ENCODE measurements around the gene ILDR2.

Gene ILDR2

DNA sequence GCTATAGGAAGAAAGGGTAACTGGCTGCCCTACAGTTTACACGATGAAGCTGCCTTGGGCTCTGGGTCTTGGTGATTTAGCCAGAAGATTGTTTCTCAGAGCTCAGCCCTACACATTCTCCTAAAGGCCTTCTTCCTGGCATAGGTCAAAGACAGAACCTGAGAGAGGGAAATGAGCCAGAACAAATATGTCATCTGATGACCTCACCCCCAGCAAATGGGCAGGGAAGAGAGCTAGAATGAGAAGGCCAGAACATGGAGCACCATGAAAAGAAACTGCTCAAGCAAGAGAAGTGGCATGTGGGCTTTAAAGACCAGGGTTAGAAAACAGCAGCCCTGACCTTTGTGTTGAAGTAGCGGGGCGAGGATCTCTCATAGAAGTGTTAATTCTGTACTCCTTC lies 5.5 kb upstream of the ILDR2 start:
- peaks cover 9% of the 10 kb centered on the region; the same call in 1 of the 2 replicates for H3K4me1 ChIP-seq (ENCODE audit: low read length)
- peaks cover 7% of the 10 kb centered on the region for H3F3A ChIP-seq (ENCODE audit: insufficient read depth, low read length)
- H3K4me2 ChIP-seq (ENCODE audit: low read depth, low read length) = no peak overlapping the region
- H2AFZ ChIP-seq (ENCODE audit: low read length) = no peak overlapping the region
- H3K9me3 ChIP-seq (replicated peaks; ENCODE audit: insufficient read depth, low read length) = no peaks in the 10 kb centered on the region
- H3K27ac ChIP-seq (ENCODE audit: low read length) = no peak overlapping the region
- H3K79me2 ChIP-seq (ENCODE audit: low read length) = no peaks in the 10 kb centered on the region
- no peak overlapping the region for H3K9ac ChIP-seq (ENCODE audit: low read length)
- DNase-seq = no peak
- H3K4me3 ChIP-seq (ENCODE audit: low read length) = no peak overlapping the region
- TF ChIP-seq EZH2 (optimal IDR thresholded peaks at IDR 0.05; ENCODE audit: low read depth, low read length) (no peak), EZH2phosphoT487 (IDR thresholded peaks at IDR 0.05; ENCODE audit: low read length) (no peak)
- TF ChIP-seq, protein P1, sequence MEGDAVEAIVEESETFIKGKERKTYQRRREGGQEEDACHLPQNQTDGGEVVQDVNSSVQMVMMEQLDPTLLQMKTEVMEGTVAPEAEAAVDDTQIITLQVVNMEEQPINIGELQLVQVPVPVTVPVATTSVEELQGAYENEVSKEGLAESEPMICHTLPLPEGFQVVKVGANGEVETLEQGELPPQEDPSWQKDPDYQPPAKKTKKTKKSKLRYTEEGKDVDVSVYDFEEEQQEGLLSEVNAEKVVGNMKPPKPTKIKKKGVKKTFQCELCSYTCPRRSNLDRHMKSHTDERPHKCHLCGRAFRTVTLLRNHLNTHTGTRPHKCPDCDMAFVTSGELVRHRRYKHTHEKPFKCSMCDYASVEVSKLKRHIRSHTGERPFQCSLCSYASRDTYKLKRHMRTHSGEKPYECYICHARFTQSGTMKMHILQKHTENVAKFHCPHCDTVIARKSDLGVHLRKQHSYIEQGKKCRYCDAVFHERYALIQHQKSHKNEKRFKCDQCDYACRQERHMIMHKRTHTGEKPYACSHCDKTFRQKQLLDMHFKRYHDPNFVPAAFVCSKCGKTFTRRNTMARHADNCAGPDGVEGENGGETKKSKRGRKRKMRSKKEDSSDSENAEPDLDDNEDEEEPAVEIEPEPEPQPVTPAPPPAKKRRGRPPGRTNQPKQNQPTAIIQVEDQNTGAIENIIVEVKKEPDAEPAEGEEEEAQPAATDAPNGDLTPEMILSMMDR (IDR thresholded peaks at IDR 0.05; ENCODE audit: low read length) = no peak
- H3K9me2 ChIP-seq (replicated peaks; ENCODE audit: insufficient read depth, low read length) = no peaks in the 10 kb centered on the region
- no peaks in the 10 kb centered on the region for H4K20me1 ChIP-seq (ENCODE audit: insufficient read depth, low read length)
- 0 out of 2 replicates have a peak, but pooled peaks cover 3% of the 10 kb centered on the region for H3K27me3 ChIP-seq (replicated peaks; ENCODE audit: insufficient read depth, low read length)
- H3K36me3 ChIP-seq (replicated peaks; ENCODE audit: insufficient read depth, low read length) = no peaks in the 10 kb centered on the region

DNA sequence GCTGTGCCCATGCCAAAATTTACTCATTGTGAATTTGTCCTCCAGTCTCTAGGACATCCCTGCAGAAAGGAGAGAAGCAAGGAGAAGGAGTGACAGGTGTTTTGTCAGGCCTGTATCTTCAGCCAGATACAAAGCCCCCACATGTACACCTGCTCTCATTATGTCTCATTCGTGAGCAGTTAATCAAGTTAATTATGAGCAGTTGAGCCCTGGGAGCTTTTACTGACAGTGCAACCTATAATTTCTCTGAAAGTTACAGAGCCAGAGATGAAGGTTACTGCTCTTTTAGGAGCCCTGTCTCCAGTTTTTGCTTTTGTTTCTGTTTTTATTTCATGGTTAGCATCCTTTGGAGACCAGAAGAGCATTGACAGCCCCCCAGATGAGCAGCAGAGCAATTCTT lies 5.0 kb upstream of the ILDR2 start:
- no peaks in the 10 kb centered on the region for H3K9me2 ChIP-seq (replicated peaks; ENCODE audit: insufficient read depth, low read length)
- H3K9me3 ChIP-seq (replicated peaks; ENCODE audit: insufficient read depth, low read length) = no peaks in the 10 kb centered on the region
- H4K20me1 ChIP-seq (ENCODE audit: insufficient read depth, low read length) = no peaks in the 10 kb centered on the region
- peaks cover 9% of the 10 kb centered on the region for H3F3A ChIP-seq (ENCODE audit: insufficient read depth, low read length)
- no peak overlapping the region for H3K27ac ChIP-seq (ENCODE audit: low read length)
- H3K4me2 ChIP-seq (ENCODE audit: low read depth, low read length) = no peak overlapping the region
- H3K4me1 ChIP-seq (ENCODE audit: low read length) = peaks cover 9% of the 10 kb centered on the region; the same call in 1 of the 2 replicates
- no peak for TF ChIP-seq EZH2phosphoT487 (IDR thresholded peaks at IDR 0.05; ENCODE audit: low read length)
- no peak for TF ChIP-seq EZH2 (optimal IDR thresholded peaks at IDR 0.05; ENCODE audit: low read depth, low read length)
- TF ChIP-seq, protein P1 (IDR thresholded peaks at IDR 0.05; ENCODE audit: low read length) = no peak
- H3K4me3 ChIP-seq (ENCODE audit: low read length) = no peak overlapping the region
- H3K9ac ChIP-seq (ENCODE audit: low read length) = no peak overlapping the region
- H3K79me2 ChIP-seq (ENCODE audit: low read length) = no peaks in the 10 kb centered on the region
- H2AFZ ChIP-seq (ENCODE audit: low read length) = no peak overlapping the region
- no peaks in the 10 kb centered on the region for H3K36me3 ChIP-seq (replicated peaks; ENCODE audit: insufficient read depth, low read length)
- DNase-seq = no peak
- 0 out of 2 replicates have a peak, but pooled peaks cover 3% of the 10 kb centered on the region for H3K27me3 ChIP-seq (replicated peaks; ENCODE audit: insufficient read depth, low read length)

DNA sequence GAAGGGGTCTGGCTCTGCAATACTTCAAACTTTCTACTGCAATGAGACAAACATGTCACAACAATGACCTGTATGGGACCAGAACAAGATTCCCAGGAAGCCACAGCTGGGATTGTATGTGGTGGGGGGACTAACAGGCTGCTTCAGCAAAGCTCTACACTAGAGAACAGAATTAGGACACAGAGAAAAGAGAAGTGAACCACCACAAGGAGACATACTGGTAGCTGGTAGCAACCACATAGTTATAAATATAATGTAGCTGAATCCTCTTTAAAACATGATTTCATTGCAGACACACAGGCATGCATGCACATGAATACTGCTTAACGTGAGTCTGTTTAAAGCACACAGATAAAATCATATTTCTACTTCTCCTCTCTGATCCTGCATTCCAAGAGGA lies 3.5 kb upstream of the ILDR2 start:
- H3K27me3 ChIP-seq (replicated peaks; ENCODE audit: insufficient read depth, low read length) = peaks cover 15% of the 10 kb centered on the region

More for the DNA sequence above, 3.5 kb upstream of the ILDR2 start:
- Histone ChIP-seq H3K9ac (ENCODE audit: low read length) (no peak overlapping the region), H3F3A (ENCODE audit: insufficient read depth, low read length) (peaks cover 9% of the 10 kb centered on the region), H3K9me2 (replicated peaks; ENCODE audit: insufficient read depth, low read length) (no peaks in the 10 kb centered on the region), H3K4me3 (ENCODE audit: low read length) (no peak overlapping the region), H3K9me3 (replicated peaks; ENCODE audit: insufficient read depth, low read length) (no peaks in the 10 kb centered on the region), H2AFZ (ENCODE audit: low read length) (no peak overlapping the region), H3K36me3 (replicated peaks; ENCODE audit: insufficient read depth, low read length) (no peaks in the 10 kb centered on the region), H3K4me2 (ENCODE audit: low read depth, low read length) (no peak overlapping the region), H3K79me2 (ENCODE audit: low read length) (no peaks in the 10 kb centered on the region), H4K20me1 (ENCODE audit: insufficient read depth, low read length) (no peaks in the 10 kb centered on the region), H3K27ac (ENCODE audit: low read length) (no peak overlapping the region), H3K4me1 (ENCODE audit: low read length) (peaks cover 12% of the 10 kb centered on the region; the same call in 1 of the 2 replicates)
- no peak for TF ChIP-seq EZH2 (optimal IDR thresholded peaks at IDR 0.05; ENCODE audit: low read depth, low read length)
- TF ChIP-seq, protein P1 (IDR thresholded peaks at IDR 0.05; ENCODE audit: low read length) = no peak
- DNase-seq = no peak
